NCI-H2171 (cell line): ENCODE measurements around the gene WDR90.

Experiments used
- DNase-seq: peaks from one replicate; lab custom pipeline; 2025; lab: John Stamatoyannopoulos, UW

WDR90 gene

DNA sequence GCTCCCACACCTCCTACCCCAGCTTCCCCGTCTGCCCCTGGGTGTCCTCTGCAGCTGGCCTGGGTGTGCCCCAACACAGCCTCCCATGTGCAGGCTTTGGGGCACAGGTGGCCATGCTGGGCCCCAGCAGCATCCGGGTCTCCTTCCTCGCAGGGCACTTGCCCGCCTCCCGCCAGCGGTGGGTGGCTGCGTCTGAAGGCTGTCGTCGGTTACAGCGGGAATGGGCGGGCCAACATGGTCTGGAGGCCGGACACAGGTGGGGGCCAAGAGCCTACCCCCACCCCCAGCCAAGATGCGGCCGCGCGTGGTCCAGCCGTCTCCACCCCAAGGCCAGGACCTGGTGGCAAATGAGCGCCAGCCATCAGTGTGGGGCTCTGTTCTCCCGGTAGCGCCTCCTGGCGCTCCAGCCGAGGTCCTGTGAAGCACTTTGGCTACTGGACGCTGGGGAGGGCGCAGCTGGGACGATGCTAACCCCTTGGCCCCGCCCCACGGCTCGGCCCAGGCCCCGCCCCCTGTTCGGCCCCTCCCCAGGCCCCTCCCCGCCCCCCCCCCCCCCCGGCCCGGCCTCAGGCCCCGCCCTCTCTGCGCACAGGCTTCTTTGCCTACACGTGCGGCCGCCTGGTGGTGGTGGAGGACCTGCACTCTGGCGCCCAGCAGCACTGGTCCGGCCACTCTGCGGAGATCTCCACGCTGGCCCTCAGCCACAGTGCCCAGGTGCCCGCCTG lies 11.5 kb downstream of the WDR90 start:
- DNase-seq, result no peak

GRCh38 chr16:661184-661821 lies 12.1 kb downstream of the WDR90 start:
- no peak for DNase-seq

GRCh38 chr16:662095-662494 lies 12.9 kb downstream of the WDR90 start:
- no peak for DNase-seq

DNA sequence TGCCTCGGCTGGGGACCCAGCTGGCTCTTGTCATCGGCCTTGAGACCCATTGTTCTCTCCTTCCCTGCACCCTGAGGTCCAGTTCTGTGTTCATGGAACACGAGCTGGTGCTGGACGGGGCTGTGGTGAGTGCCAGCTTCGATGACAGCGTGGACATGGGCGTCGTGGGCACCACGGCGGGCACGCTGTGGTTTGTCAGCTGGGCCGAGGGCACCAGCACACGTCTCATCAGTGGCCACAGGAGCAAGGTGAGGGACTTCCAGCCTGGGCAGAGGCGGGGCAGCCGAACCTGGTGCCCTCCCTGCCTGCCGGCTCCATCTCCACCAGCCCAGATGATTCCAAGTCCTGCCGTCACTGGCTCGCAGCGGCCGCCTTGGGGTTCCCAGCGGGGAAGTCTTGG lies 13.4 kb downstream of the WDR90 start:
- DNase-seq, result no peak

DNA sequence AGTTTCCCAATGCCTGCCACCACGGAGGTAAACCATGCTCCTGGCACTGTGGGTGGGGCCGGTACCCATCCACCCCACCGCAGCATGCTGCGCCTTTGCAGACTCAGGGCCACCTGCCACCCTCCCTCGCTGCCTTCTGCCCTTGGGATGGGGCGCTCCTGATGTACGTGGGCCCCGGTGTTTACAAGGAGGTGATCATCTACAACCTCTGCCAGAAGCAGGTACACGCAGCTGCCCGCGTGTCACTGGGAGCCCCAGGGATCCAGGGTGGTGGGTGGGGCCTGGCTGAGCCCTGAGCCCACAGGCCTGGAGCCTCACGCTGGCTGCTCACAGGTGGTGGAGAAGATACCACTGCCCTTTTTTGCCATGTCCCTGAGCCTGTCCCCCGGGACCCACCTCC lies 17.4 kb downstream of the WDR90 start:
- no peak for DNase-seq

DNA sequence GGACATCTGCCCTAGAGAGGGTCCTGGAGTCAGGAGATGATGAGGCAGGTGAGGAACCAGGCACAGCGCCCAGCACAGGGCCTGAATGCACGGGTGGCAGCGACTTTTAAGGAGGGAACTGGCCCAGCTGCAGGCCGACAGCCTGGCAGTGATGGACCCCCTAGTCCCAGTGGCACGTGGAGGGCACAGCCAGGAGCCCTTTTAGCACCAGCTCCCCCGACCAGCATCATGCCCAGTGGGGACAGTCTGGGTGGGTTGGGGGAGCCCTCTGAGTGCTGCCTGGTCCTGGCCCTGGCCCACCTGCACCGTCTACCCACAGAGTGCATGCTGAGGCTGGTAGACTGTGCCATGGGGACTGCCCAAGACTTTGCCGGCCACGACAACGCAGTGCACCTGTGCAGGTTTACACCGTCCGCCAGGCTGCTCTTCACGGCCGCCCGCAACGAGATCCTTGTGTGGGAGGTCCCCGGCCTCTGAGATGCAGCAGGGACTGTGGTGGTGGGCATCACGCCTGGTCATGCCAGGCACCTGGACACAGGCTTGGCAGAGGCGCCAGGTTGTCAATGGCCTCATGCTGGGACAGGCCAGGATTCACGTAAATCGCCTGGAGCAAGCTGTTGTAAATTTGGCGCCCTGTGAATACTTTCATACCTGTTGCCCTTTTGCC lies 18.1 kb downstream of the WDR90 start:
- no peak for DNase-seq

DNA sequence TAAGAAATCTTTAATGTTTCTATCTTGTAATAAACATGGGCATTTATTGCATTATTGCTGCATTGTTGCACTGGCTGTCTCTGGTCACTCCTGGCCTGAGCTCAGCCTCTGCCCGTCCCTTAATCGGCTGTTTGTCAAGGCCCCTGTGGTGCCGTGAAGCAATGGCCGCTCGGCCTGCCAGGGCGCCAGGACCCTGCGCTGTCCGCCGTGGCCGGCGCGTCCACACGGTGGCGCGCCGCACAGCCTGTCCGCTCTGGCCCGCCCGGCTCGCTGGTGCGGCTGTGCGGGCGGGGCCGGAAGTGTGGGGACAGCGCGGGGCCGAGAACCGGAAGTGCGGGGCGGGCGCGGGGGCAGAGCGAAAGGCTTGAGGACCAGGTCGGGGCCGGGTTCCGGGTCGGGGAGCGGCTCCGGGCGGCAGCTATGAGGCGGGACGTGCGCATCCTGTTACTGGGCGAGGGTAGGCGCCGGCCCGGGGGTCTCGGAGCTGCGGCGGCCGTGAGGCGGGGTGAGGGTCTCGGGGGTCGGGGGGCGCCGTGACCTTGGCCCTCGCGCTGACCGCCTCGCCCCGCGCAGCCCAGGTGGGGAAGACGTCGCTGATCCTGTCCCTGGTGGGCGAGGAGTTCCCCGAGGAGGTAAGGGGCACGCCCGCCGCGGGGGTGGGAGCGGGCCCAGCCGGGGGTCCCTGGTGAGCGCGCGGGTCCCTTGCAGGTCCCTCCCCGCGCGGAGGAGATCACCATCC lies 18.8 kb downstream of the WDR90 start, which contains the start of gene RHOT2:
Gene RHOT2 (plus strand): TSS at position 353 of the 739 bp plus-strand sequence. CDS start 68 bp downstream, at position 421.
- peak; percentile 90 for DNase-seq

- no peak for DNase-seq
These were observed 19.5 kb downstream of the WDR90 start for GRCh38 chr16:668519-669171.

GRCh38 chr16:669666-670065 lies 20.5 kb downstream of the WDR90 start:
- DNase-seq, result no peak

- no peak for DNase-seq
These were observed 21.6 kb downstream of the WDR90 start for GRCh38 chr16:670485-671352.

DNA sequence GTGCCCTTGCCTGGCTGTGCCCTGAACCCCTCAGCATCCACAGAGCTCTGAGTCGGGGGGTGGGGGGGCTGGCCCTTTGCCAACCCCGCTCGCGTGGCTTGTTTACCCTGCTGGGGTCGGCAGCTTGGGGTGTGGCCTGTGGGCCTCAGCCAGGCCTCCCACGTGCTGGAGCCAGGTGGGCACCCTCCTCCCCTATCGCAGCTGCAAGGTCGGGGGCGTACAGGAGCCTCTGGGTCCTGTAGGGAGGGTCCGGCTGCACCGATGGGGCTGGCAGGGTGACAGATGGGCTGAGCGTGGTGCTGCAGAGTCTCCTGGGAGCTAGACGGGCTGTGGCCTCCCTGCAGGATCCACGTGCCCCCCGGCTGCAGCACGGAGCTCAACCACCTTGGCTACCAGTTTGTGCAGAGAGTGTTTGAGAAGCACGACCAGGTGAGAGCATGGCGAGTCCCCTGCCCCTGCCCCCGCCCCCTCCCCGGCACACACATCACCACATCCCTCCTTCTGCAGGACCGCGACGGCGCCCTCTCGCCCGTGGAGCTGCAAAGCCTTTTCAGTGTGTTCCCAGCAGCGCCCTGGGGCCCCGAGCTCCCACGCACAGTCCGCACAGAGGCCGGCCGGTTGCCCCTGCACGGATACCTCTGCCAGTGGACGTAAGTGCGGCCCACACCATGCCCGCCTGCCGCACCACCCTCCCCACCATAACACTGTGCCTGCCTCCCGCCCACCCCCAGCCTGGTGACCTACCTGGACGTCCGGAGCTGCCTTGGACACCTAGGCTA lies 22.4 kb downstream of the WDR90 start:
- DNase-seq, result peak; percentile 67

DNA sequence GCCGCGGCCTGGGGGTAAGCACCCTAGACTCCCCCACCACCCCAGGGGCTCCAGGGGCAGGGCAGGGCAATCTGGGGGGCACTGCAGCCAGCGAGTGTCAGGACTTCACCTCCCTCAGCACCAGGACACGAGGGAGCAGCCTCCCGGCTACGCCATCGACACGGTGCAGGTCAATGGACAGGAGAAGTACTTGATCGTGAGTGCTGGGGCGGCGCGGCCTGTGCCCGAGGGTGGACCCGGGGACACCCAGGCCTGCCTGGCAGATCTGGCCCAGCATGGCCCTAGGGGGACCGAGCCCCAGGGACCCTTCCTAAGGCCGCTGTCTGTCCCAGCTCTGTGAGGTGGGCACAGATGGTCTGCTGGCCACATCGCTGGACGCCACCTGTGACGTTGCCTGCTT lies 23.2 kb downstream of the WDR90 start:
- no peak for DNase-seq

DNA sequence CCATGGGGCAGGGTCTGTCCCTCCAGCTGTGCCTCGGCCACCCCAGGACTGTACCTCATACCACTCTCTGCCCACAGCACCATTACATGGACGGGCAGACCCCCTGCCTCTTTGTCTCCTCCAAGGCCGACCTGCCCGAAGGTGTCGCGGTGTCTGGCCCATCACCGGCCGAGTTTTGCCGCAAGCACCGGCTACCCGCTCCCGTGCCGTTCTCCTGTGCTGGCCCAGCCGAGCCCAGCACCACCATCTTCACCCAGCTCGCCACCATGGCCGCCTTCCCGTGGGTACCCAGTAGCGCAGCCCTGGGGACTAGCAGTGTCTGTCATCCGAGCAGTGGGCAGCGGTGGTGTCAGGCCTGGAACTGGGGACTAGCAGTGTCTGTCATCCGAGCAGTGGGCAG lies 23.7 kb downstream of the WDR90 start:
- DNase-seq, result no peak

DNA sequence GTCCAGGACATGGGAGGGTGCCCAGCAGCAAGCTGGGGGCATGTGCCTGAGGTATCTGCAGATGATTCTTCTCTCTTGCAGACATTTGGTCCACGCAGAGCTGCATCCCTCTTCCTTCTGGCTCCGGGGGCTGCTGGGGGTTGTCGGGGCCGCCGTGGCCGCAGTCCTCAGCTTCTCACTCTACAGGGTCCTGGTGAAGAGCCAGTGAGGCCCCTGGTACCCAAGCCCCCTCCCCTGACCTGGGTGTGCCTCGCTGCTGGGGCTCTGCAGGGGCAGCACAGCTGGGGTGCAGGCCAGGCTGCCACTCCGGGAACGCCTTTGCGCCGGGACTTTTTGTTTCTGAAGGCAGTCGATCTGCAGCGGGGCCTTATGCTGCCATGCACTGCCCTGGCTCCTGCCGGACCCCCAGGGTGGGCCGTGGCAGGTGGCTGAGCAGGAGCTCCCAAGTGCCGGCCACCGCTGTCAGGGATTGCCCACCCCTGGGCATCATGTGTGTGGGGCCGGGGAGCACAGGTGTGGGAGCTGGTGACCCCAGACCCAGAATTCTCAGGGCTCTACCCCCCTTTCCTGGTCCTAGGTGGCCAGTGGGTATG lies 24.3 kb downstream of the WDR90 start:
- DNase-seq, result no peak

GRCh38 chr16:674214-674881 lies 25.2 kb downstream of the WDR90 start:
- no peak for DNase-seq

- DNase-seq, result no peak
These were observed 26.1 kb downstream of the WDR90 start, which contains the start of gene RHBDL1 for GRCh38 chr16:674968-675883. Gene RHBDL1 (plus strand): TSS chr16:675671. CDS start chr16:675791, 120 bp downstream.

DNA sequence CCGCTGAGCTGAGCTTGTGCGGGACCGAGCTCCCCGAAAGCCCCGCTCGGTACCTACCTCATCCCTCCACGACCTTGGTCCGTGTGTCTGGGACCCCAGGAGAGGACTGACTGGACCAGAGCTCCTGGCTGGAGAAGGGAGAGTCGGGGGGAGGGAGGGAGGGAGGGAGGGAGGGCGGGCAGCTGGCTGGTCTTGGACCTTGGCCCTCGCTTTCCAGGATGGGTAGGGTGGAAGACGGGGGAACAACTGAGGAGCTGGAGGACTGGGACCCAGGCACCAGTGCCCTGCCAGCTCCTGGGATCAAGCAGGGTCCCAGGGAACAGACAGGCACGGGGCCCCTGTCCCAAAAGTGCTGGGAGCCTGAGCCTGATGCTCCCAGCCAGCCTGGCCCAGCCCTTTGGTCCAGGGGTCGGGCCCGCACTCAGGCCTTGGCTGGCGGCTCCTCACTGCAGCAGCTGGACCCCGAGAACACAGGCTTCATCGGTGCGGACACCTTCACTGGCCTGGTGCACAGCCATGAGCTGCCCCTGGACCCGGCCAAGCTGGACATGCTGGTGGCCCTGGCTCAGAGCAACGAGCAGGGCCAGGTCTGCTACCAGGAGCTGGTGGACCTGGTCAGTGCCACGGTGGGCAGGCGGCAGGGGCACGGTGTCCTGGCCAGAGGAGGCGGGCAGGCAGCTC lies 26.9 kb downstream of the WDR90 start:
- no peak for DNase-seq

DNA sequence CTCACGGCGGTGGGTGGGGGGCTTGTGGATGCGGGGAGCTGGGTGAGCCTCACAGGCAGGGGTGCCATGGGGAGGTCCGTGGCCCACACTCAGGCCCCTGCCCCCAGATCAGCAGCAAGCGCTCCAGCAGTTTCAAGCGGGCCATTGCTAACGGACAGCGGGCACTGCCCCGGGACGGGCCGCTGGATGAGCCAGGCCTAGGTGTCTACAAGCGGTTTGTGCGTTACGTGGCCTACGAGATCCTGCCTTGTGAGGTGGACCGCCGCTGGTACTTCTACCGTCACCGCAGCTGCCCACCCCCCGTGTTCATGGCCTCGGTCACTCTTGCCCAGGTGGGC lies 27.4 kb downstream of the WDR90 start:
- no peak for DNase-seq
